PFSK-1 (cell line): ENCODE measurements around the gene RANBP1.

Source experiments
- FOXP2 ChIP-seq: optimal IDR thresholded peaks from 2 replicates; pipeline ENCODE3; 2011; ENCODE audit warnings: borderline replicate concordance, control low read depth, inconsistent platforms; ENCODE audit not compliant: insufficient read depth; ENCODE audit errors: extremely low read length, extremely low read depth
- POLR2AphosphoS5 ChIP-seq: IDR thresholded peaks from 2 replicates; pipeline ENCODE4 v1.6.1; 2012; ENCODE audit warnings: low read depth, mild to moderate bottlenecking, control low read depth, low read length, moderate library complexity
- SIN3A ChIP-seq: IDR thresholded peaks from 2 replicates; pipeline ENCODE4 v1.6.1; 2012; ENCODE audit warnings: mild to moderate bottlenecking, low read length, moderate library complexity, borderline replicate concordance; ENCODE audit not compliant: insufficient read depth
- TAF1 ChIP-seq: IDR thresholded peaks from 2 replicates; pipeline ENCODE4 v1.6.1; 2012; ENCODE audit warnings: low read length, control low read depth, borderline replicate concordance; ENCODE audit not compliant: insufficient read depth
- TF ChIP-seq, protein P1 (sequence below), 2 experiments: IDR thresholded peaks; 2 replicates each; pipeline versions ENCODE4 v1.6.1 to v1.8.0; 2011 to 2012; ENCODE audit warnings: low read depth in 2 of 2, low read length in 2 of 2, control low read depth in 1 of 2, inconsistent platforms in 1 of 2, mild to moderate bottlenecking in 1 of 2, moderate library complexity in 1 of 2; ENCODE audit not compliant: insufficient read depth in 1 of 2

The RANBP1 gene

DNA sequence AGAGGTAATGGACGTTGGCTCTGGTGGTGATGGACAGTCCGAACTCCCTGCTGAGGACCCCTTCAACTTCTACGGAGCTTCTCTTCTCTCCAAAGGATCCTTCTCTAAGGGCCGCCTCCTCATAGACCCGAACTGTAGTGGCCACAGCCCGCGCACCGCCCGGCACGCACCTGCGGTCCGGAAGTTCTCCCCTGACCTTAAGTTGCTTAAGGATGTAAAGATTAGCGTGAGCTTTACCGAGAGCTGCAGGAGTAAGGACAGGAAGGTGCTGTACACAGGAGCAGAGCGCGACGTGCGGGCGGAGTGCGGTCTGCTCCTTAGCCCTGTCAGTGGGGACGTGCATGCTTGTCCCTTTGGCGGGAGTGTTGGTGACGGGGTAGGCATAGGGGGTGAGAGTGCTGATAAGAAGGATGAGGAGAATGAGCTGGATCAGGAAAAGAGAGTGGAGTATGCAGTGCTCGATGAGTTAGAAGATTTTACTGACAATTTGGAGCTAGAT, 29.8 kb upstream of the RANBP1 start:
- TF ChIP-seq SIN3A = no peak

DNA sequence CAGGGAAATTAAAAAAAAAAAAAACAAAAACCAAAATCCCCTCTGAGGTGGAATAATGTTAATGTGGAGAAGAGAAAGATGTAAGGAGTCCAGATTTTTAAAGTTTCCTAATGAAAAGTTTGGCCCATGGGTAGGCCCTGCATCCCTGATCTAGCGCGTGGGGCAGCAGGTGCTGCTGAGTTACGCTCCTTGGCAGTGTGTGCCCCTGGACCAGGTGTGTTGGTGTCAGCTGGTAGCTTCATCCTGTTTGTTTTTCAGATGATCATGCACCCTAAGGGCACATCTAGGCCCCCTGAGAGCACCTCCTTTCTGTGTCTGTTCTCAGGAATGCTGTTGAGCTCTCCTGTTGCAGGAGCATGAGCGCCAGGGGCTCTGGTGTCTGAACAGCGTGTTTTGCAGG, 29.1 kb upstream of the RANBP1 start:
- TF ChIP-seq, protein P1, sequence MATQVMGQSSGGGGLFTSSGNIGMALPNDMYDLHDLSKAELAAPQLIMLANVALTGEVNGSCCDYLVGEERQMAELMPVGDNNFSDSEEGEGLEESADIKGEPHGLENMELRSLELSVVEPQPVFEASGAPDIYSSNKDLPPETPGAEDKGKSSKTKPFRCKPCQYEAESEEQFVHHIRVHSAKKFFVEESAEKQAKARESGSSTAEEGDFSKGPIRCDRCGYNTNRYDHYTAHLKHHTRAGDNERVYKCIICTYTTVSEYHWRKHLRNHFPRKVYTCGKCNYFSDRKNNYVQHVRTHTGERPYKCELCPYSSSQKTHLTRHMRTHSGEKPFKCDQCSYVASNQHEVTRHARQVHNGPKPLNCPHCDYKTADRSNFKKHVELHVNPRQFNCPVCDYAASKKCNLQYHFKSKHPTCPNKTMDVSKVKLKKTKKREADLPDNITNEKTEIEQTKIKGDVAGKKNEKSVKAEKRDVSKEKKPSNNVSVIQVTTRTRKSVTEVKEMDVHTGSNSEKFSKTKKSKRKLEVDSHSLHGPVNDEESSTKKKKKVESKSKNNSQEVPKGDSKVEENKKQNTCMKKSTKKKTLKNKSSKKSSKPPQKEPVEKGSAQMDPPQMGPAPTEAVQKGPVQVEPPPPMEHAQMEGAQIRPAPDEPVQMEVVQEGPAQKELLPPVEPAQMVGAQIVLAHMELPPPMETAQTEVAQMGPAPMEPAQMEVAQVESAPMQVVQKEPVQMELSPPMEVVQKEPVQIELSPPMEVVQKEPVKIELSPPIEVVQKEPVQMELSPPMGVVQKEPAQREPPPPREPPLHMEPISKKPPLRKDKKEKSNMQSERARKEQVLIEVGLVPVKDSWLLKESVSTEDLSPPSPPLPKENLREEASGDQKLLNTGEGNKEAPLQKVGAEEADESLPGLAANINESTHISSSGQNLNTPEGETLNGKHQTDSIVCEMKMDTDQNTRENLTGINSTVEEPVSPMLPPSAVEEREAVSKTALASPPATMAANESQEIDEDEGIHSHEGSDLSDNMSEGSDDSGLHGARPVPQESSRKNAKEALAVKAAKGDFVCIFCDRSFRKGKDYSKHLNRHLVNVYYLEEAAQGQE (IDR thresholded peaks at IDR 0.05; ENCODE audit: insufficient read depth in 1 of 2, low read depth in 2 of 2, low read length in 2 of 2) = no peak
- no peak for TF ChIP-seq TAF1
- no peak for TF ChIP-seq POLR2AphosphoS5
- no peak for TF ChIP-seq FOXP2
- TF ChIP-seq SIN3A = no peak

DNA sequence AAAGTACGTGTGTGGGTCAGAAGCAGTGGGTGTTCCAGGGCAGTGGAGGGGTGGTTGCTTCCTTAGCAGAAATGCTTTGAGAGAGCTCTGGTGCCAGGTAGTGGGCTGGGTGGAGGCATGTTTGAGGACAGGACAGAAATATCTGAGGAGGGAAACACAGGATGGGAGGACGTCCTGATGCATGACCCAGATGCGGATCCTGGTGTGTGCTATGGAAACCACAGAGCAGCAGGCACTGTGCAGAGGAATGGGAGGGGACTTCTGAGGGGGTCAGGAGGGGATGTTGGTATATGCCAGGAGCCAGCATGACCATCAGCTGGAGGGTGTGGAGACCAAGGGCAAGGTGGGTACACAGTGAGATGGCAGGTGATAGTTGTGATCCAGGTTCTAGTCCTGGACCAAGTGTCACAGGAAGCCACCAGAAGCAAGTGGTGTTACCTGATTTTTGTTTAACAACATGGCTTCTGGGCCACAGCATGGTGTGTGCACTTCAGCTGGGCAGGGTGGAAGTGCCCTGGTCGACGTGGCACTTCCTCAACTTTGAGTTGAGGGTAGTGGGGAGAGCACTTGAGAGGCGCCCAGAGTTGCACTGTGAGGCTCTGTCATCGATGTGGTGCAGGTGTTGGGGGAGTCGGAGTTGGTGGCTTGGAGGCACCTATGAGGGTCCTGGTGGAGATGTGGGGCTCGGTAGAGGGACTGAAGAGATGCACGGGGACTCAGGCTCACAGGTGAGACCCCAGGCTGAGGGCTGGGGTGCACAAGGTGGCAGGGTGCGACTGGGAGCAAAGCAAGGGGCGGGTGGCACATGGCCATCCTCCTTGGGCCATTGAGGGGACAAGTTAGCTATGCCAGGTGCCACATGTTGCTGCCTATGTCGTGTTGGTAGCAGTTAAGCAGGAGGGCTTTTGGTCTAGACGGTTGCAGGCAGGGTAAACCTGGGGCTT, 28.3 kb upstream of the RANBP1 start:
- no peak for TF ChIP-seq POLR2AphosphoS5
- TF ChIP-seq, protein P1 (IDR thresholded peaks at IDR 0.05; ENCODE audit: insufficient read depth in 1 of 2, low read depth in 2 of 2, low read length in 2 of 2) = no peak
- TF ChIP-seq SIN3A = no peak
- no peak for TF ChIP-seq TAF1
- no peak for TF ChIP-seq FOXP2

DNA sequence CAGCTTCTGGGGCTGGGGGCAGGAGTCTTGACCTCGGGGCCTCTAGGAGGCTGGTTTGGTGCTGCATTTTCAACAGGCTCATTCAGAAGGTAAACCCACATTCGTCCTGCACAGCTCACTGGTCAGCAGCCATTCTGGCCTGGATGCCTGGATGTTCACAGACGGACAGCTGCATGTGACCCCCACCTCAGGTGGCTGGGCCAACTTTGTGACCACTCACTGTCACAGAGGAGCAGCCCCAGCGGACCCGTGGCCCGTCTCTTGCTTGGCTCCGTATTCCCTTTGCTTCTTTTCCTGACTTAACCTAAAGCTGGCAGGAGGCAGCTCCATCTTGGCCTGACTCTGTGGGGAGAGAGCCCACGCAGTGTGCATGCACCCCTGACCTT, 27.6 kb upstream of the RANBP1 start:
- no peak for TF ChIP-seq TAF1
- no peak for TF ChIP-seq FOXP2
- TF ChIP-seq SIN3A = no peak
- TF ChIP-seq, protein P1 (IDR thresholded peaks at IDR 0.05; ENCODE audit: insufficient read depth in 1 of 2, low read depth in 2 of 2, low read length in 2 of 2) = no peak
- no peak for TF ChIP-seq POLR2AphosphoS5

DNA sequence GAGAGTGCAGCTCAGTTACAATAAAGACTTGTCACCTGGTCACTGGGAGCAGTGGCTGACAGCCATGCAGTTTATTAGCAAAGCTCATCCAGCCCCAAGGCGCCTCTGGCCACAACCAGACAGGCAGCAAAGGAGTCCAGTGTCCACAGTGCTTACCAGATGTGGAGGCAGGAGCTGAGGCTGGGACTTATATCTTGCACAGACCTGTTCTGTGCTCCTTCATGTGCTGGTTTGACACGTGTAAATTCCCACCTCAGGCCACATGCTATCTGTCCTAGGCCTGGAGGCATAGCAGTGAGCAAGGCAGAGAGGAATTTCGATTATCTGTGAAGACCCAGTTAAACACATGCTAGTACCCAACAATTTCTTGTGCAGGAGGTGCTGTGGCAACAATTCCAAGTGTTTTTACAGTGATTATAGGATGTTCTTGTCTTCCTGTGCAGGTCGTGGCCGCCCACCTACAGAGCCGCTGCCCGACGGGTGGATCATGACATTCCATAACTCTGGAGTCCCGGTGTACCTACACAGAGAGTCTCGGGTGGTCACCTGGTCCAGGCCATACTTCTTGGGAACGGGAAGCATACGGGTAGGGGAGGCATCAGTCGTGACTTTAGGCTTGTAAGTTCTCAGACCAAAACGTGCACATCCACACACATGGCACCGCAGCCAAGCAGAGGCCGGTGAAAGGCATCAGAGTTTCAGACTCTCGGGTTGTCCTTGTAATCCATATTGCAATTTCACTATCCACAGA, 26.5 kb upstream of the RANBP1 start:
- TF ChIP-seq SIN3A (no peak), FOXP2 (no peak), TAF1 (no peak), POLR2AphosphoS5 (no peak; the same call in 1 of the 2 replicates)
- TF ChIP-seq, protein P1 (IDR thresholded peaks at IDR 0.05; ENCODE audit: insufficient read depth in 1 of 2, low read depth in 2 of 2, low read length in 2 of 2) = no peak
